ENCODE measurements around the gene KATNAL2. TPM values are rescaled to one million over a fixed set of nuclear protein-coding genes. Genes with fewer than 3 reads are reported as not detected.
"Not testable (repeated sequence)": the region's sequence is repeated elsewhere in the genome, so short reads cannot be mapped to it uniquely, and the experiment has no call there.

Gene KATNAL2
- polyA plus RNA-seq, 1 donor: 2.3 TPM

- Histone ChIP-seq H3K4me1 (ENCODE audit: control insufficient read depth, insufficient read depth, low read length) (no peaks in the 10 kb centered on the region), H3K27me3 (ENCODE audit: control insufficient read depth, insufficient read depth, low read length) (no peaks in the 10 kb centered on the region), H3K27ac (ENCODE audit: low read length) (no peak overlapping the region), H3K4me3 (ENCODE audit: low read length) (no peak overlapping the region), H3K9me3 (ENCODE audit: control insufficient read depth, low read depth, low read length) (no peaks in the 10 kb centered on the region), H3K36me3 (ENCODE audit: control insufficient read depth, insufficient read depth, low read length) (no peaks in the 10 kb centered on the region)
- DNase-seq: peak; percentile 7 to 30
- WGBS (ENCODE audit: insufficient coverage, low lambda C conversion rate): no CpG with 5 or more reads among the region's 1 CpG
These were observed 22.0 kb downstream of the KATNAL2 start for GRCh38 chr18:46939337-46939963.

DNA sequence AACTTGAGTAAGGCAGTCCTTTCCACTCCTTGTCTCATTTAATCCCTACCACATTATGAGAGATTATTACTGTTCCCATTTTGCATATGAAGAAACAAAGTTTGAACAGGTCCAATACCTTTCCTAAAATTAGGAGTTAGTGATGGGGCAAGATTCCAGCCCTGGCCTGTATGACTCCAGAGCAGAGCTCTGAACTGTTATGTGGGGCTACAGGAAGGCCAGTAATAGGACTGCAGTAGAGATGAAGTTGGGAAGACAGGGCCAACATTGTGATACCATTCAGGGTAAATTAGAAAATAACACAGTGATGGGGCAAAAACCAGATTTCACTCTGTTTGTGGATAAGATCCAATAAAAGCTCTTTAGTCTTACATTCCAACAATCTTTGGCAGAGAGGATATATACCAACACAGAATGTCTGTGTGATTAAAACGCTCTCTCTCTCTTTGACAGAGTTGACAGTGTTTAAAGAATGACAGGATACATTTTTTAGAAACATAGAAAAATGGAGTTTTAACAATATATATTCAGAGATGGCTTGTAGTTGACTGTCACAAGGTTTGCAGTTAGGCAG, 22.7 kb downstream of the KATNAL2 start:
- Histone ChIP-seq H3K9me3 (ENCODE audit: control insufficient read depth, low read depth, low read length) (no peaks in the 10 kb centered on the region), H3K36me3 (ENCODE audit: control insufficient read depth, insufficient read depth, low read length) (no peaks in the 10 kb centered on the region), H3K4me3 (ENCODE audit: low read length) (no peak overlapping the region), H3K4me1 (ENCODE audit: control insufficient read depth, insufficient read depth, low read length) (no peaks in the 10 kb centered on the region), H3K27ac (ENCODE audit: low read length) (no peak overlapping the region), H3K27me3 (ENCODE audit: control insufficient read depth, insufficient read depth, low read length) (no peaks in the 10 kb centered on the region)
- DNase-seq: no peak
- WGBS (ENCODE audit: insufficient coverage, low lambda C conversion rate): no CpG with 5 or more reads among the region's 1 CpG

- no peak overlapping the region for H3K4me3 ChIP-seq (ENCODE audit: low read length)
- DNase-seq: no peak
- H3K9me3 ChIP-seq (ENCODE audit: control insufficient read depth, low read depth, low read length): no peaks in the 10 kb centered on the region
- no peaks in the 10 kb centered on the region for H3K4me1 ChIP-seq (ENCODE audit: control insufficient read depth, insufficient read depth, low read length)
- no peaks in the 10 kb centered on the region for H3K36me3 ChIP-seq (ENCODE audit: control insufficient read depth, insufficient read depth, low read length)
- H3K27me3 ChIP-seq (ENCODE audit: control insufficient read depth, insufficient read depth, low read length): peaks cover 9% of the 10 kb centered on the region
- no CpG with 5 or more reads among the region's 2 CpGs for WGBS (ENCODE audit: insufficient coverage, low lambda C conversion rate)
- H3K27ac ChIP-seq (ENCODE audit: low read length): no peak overlapping the region
These were observed 25.2 kb downstream of the KATNAL2 start for GRCh38 chr18:46942646-46943045.

GRCh38 chr18:46946656-46947282, 29.4 kb downstream of the KATNAL2 start:
- no peaks in the 10 kb centered on the region for H3K9me3 ChIP-seq (ENCODE audit: control insufficient read depth, low read depth, low read length)
- H3K27ac ChIP-seq (ENCODE audit: low read length): no peak overlapping the region
- peak overlapping the region; percentile 42 for H3K4me3 ChIP-seq (ENCODE audit: low read length)
- DNase-seq: peak; percentile 37 to 50
- H3K4me1 ChIP-seq (ENCODE audit: control insufficient read depth, insufficient read depth, low read length): no peaks in the 10 kb centered on the region
- no peaks in the 10 kb centered on the region for H3K36me3 ChIP-seq (ENCODE audit: control insufficient read depth, insufficient read depth, low read length)
- H3K27me3 ChIP-seq (ENCODE audit: control insufficient read depth, insufficient read depth, low read length): peaks cover 9% of the 10 kb centered on the region
- WGBS (ENCODE audit: insufficient coverage, low lambda C conversion rate): 0% methylated on average over 2 of the region's 32 CpGs

DNA sequence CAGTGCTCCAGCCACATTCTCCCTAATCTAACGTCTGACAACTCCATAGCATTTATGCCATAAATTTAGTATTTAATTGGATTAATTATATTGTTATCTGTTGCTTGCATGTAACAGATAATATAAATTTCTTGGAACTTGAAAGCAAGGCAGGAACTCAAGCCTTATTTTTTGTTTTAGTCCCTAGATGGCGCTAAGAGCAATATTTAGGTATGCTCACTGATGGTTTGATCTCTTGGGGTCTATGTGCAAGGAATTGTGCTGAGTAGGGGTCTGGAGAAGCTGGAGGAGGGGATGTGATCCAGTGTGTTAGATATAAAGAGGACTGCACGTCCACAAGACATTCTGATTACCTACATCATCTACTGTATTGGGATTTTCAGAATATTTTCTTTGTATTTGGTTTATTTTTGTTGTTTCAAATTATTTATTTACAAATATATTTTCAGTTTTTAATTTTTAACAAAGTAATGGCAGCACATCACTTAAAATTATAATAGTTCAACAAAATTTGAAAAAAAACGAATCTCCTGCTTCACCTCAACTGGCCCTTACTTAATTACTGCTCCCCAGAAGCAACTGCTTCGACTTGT, 32.8 kb downstream of the KATNAL2 start:
- Histone ChIP-seq H3K27ac (ENCODE audit: low read length) (no peak overlapping the region), H3K4me1 (ENCODE audit: control insufficient read depth, insufficient read depth, low read length) (no peaks in the 10 kb centered on the region), H3K27me3 (ENCODE audit: control insufficient read depth, insufficient read depth, low read length) (peaks cover 9% of the 10 kb centered on the region), H3K4me3 (ENCODE audit: low read length) (no peak overlapping the region), H3K36me3 (ENCODE audit: control insufficient read depth, insufficient read depth, low read length) (no peaks in the 10 kb centered on the region), H3K9me3 (ENCODE audit: control insufficient read depth, low read depth, low read length) (no peaks in the 10 kb centered on the region)
- no peak for DNase-seq
- 0% methylated on average over 1 of the region's 5 CpGs for WGBS (ENCODE audit: insufficient coverage, low lambda C conversion rate)

- no peaks in the 10 kb centered on the region for H3K36me3 ChIP-seq (ENCODE audit: control insufficient read depth, insufficient read depth, low read length)
- H3K9me3 ChIP-seq (ENCODE audit: control insufficient read depth, low read depth, low read length): no peaks in the 10 kb centered on the region
- no peak for DNase-seq
- no CpG with 5 or more reads among the region's 5 CpGs for WGBS (ENCODE audit: insufficient coverage, low lambda C conversion rate)
- no peak overlapping the region for H3K27ac ChIP-seq (ENCODE audit: low read length)
- no peaks in the 10 kb centered on the region for H3K27me3 ChIP-seq (ENCODE audit: control insufficient read depth, insufficient read depth, low read length)
- no peaks in the 10 kb centered on the region for H3K4me1 ChIP-seq (ENCODE audit: control insufficient read depth, insufficient read depth, low read length)
- no peak overlapping the region for H3K4me3 ChIP-seq (ENCODE audit: low read length)
These were observed 35.8 kb downstream of the KATNAL2 start for GRCh38 chr18:46953195-46953594.

DNA sequence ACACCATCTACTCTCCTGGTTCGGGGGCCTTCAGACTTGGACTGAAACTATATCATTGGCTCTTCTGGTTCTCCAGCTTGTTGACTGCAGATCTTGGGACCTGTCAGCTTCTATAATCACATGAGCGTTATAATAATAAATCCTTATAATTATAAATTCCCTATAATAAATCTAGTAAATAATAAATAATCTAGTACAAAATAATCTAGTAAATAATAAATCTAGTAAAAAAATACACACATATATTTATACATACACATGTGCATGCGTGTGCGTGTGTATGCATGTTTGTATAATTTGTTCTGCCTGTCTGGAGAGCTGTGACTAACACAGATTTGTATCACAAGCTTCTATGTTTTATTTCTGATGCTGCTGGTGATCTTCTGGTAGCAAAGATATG, 40.8 kb downstream of the KATNAL2 start:
- Histone ChIP-seq H3K27ac (ENCODE audit: low read length) (no peak overlapping the region), H3K4me3 (ENCODE audit: low read length) (no peak overlapping the region), H3K9me3 (ENCODE audit: control insufficient read depth, low read depth, low read length) (no peaks in the 10 kb centered on the region), H3K36me3 (ENCODE audit: control insufficient read depth, insufficient read depth, low read length) (no peaks in the 10 kb centered on the region), H3K27me3 (ENCODE audit: control insufficient read depth, insufficient read depth, low read length) (no peaks in the 10 kb centered on the region), H3K4me1 (ENCODE audit: control insufficient read depth, insufficient read depth, low read length) (no peaks in the 10 kb centered on the region)
- no peak for DNase-seq
- no CpG with 5 or more reads among the region's 4 CpGs for WGBS (ENCODE audit: insufficient coverage, low lambda C conversion rate)

- not testable (repeated sequence) for H3K4me3 ChIP-seq (ENCODE audit: low read length); H3K36me3 ChIP-seq (ENCODE audit: control insufficient read depth, insufficient read depth, low read length); DNase-seq; H3K27me3 ChIP-seq (ENCODE audit: control insufficient read depth, insufficient read depth, low read length); H3K27ac ChIP-seq (ENCODE audit: low read length); H3K4me1 ChIP-seq (ENCODE audit: control insufficient read depth, insufficient read depth, low read length); H3K9me3 ChIP-seq (ENCODE audit: control insufficient read depth, low read depth, low read length)
- WGBS (ENCODE audit: insufficient coverage, low lambda C conversion rate): no CpG with 5 or more reads among the region's 79 CpGs
These were observed 46.5 kb downstream of the KATNAL2 start for GRCh38 chr18:46963656-46964578.

GRCh38 chr18:46964579-46965293, 47.3 kb downstream of the KATNAL2 start:
- H3K4me1 ChIP-seq (ENCODE audit: control insufficient read depth, insufficient read depth, low read length); H3K9me3 ChIP-seq (ENCODE audit: control insufficient read depth, low read depth, low read length); H3K4me3 ChIP-seq (ENCODE audit: low read length); H3K27me3 ChIP-seq (ENCODE audit: control insufficient read depth, insufficient read depth, low read length); H3K36me3 ChIP-seq (ENCODE audit: control insufficient read depth, insufficient read depth, low read length); H3K27ac ChIP-seq (ENCODE audit: low read length); DNase-seq: not testable (repeated sequence)
- WGBS (ENCODE audit: insufficient coverage, low lambda C conversion rate): 95% methylated on average over 5 of the region's 31 CpGs
